ENCODE data around the gene CCDC66. TPM values are rescaled to one million over a fixed set of nuclear protein-coding genes. Genes with fewer than 3 reads are reported as not detected.

CCDC66 gene
- total RNA-seq, 4 donors from 2014 or later, result 28.6 to 59.2 (median 32.7) TPM

DNA sequence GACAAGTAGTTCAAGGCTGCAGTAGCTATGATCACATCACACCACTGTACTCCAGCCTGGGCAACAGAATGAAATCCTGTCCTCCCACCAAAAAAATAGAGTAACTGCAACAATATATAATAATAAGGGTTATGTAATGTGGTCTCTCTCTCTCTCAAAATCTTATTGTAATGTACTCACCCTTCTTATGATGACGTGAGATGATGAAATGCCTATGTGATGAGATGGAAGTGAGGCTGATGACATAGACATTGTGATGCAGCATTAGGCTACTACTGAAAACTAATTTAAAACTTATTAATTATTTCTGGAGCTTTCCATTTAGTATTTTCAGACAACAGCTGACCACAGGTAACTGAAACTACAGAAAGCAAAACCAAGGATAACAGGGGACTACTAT is 98.7 kb downstream of the CCDC66 start:
- TF ChIP-seq, protein P1, sequence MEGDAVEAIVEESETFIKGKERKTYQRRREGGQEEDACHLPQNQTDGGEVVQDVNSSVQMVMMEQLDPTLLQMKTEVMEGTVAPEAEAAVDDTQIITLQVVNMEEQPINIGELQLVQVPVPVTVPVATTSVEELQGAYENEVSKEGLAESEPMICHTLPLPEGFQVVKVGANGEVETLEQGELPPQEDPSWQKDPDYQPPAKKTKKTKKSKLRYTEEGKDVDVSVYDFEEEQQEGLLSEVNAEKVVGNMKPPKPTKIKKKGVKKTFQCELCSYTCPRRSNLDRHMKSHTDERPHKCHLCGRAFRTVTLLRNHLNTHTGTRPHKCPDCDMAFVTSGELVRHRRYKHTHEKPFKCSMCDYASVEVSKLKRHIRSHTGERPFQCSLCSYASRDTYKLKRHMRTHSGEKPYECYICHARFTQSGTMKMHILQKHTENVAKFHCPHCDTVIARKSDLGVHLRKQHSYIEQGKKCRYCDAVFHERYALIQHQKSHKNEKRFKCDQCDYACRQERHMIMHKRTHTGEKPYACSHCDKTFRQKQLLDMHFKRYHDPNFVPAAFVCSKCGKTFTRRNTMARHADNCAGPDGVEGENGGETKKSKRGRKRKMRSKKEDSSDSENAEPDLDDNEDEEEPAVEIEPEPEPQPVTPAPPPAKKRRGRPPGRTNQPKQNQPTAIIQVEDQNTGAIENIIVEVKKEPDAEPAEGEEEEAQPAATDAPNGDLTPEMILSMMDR (IDR thresholded peaks at IDR 0.05; ENCODE audit: low read depth), result no peak

GRCh38 chr3:56664823-56665222 is 107.8 kb downstream of the CCDC66 start:
- TF ChIP-seq, protein P1 (IDR thresholded peaks at IDR 0.05; ENCODE audit: low read depth), result no peak

- TF ChIP-seq, protein P1 (IDR thresholded peaks at IDR 0.05; ENCODE audit: low read depth), result no peak
Observed at GRCh38 chr3:56667973-56668579, 111.1 kb downstream of the CCDC66 start.

Other genes with a start within 250 kb of the CCDC66 start
- 1 to 10 TPM in 1 of 4 donors, not detected in 3; 1.1 TPM for gene ERC2, start 88.7 kb upstream of the CCDC66 start, total RNA-seq
- gene TASOR, start 126.1 kb downstream of the CCDC66 start, total RNA-seq, result 100 to 1,000 TPM in 2 of 4 donors, 10 to 100 TPM in 2; 93.6 to 111 (median 102) TPM
- 10 to 100 TPM; 11.3 to 28.0 (median 19.0) TPM for gene ARHGEF3, start 244.8 kb downstream of the CCDC66 start, total RNA-seq

Measured in subcutaneous adipose tissue (tissue), 4 donors.